Caco-2 (cell line): ENCODE data around the gene OXT. TPM values are rescaled to one million over a fixed set of nuclear protein-coding genes. Genes with fewer than 3 reads are reported as not detected.

ENCODE experiments used
- BruUV-seq: library from RNA; stranded (reverse); fragments of 400-500 nt; replicated peaks from 2 replicates; lab custom pipeline; 2021; lab: Mats Ljungman, UMichigan
- CTCF ChIA-PET: fragments of 300-600 bp; sonication (Branson Sonifier 250); formaldehyde crosslinking; loops from one replicate; lab custom pipeline; 2022; ENCODE audit warnings: antibody characterized with exemption; lab: Charles Lee
- POLR2A ChIA-PET: fragments of 300-600 bp; sonication (Branson Sonifier 250); formaldehyde crosslinking; loops from one replicate; lab custom pipeline; 2022; ENCODE audit warnings: antibody characterized with exemption; lab: Charles Lee
- DNase-seq, 2 experiments: peaks; one replicate each; pipeline versions ENCODE4 v3.0.0 to v3.0.0-alpha.2; 2020 to 2022
- H3K27me3 ChIP-seq: replicated peaks from 2 replicates; pipeline ENCODE4 v1.6.0; 2011; ENCODE audit warnings: low read length; ENCODE audit not compliant: control insufficient read depth, insufficient read depth
- H3K36me3 ChIP-seq: 2 replicates; pipeline ENCODE4 v1.5.1; 2011; ENCODE audit warnings: low read length; ENCODE audit not compliant: control insufficient read depth, insufficient read depth
- H3K4me1 ChIP-seq: fragments of 250-450 bp; sonication (Bioruptor Pico); 2 replicates; pipeline ENCODE4 v1.5.1; 2020; ENCODE audit warnings: mild to moderate bottlenecking
- H3K4me3 ChIP-seq: 2 replicates; pipeline ENCODE4 v1.5.1; 2011; ENCODE audit warnings: low read depth, mild to moderate bottlenecking, control low read depth, low read length
- H3K9me3 ChIP-seq: fragments of 250-450 bp; sonication (Bioruptor Pico); 2 replicates; pipeline ENCODE4 v1.5.1; 2020; ENCODE audit warnings: mild to moderate bottlenecking, moderate library complexity
- H3K27ac Mint-ChIP-seq: one replicate; pipeline ENCODE4 v1.8.0; 2022; ENCODE audit warnings: mixed read lengths; ENCODE audit not compliant: unreplicated experiment
- H3K27me3 Mint-ChIP-seq: one replicate; pipeline ENCODE4 v1.8.0; 2022; ENCODE audit warnings: mixed read lengths; ENCODE audit not compliant: insufficient read depth, unreplicated experiment
- H3K36me3 Mint-ChIP-seq: one replicate; pipeline ENCODE4 v1.8.0; 2022; ENCODE audit warnings: mild to moderate bottlenecking, mixed read lengths; ENCODE audit not compliant: insufficient read depth, unreplicated experiment
- H3K4me1 Mint-ChIP-seq: one replicate; pipeline ENCODE4 v1.8.0; 2022; ENCODE audit warnings: low read depth, mixed read lengths; ENCODE audit not compliant: unreplicated experiment
- H3K4me3 Mint-ChIP-seq: one replicate; pipeline ENCODE4 v1.8.0; 2022; ENCODE audit warnings: mild to moderate bottlenecking, moderate library complexity, mixed read lengths; ENCODE audit not compliant: unreplicated experiment
- H3K9me3 Mint-ChIP-seq: one replicate; pipeline ENCODE4 v1.8.0; 2022; ENCODE audit warnings: mixed read lengths; ENCODE audit not compliant: unreplicated experiment
- intact Hi-C: fragments of 100-400 bp; cut with micrococcal nuclease; formaldehyde crosslinking; loops from one replicate; pipeline ENCODE4 v1.10.0; 2022; ENCODE audit not compliant: unreplicated experiment
- total RNA-seq: library from RNA; stranded (reverse); gene quantifications from 2 replicates; pipeline ENCODE4 v1.2.3, GENCODE V29; 2022
- TF ChIP-seq, protein P1 (sequence below), 2 experiments: fragments of 200-600 bp in 1 of 2; IDR thresholded peaks; 1 replicate in 1 of 2; 2 replicates in 1 of 2; pipeline versions ENCODE4 v1.5.1 to v1.8.0; 2011 to 2022; ENCODE audit warnings: antibody characterized with exemption in 1 of 2, control low read depth in 1 of 2, inconsistent platforms in 1 of 2, low read depth in 1 of 2, low read length in 1 of 2, mild to moderate bottlenecking in 1 of 2, moderate library complexity in 1 of 2; ENCODE audit not compliant: insufficient read depth in 1 of 2, severe bottlenecking in 1 of 2, unreplicated experiment in 1 of 2

OXT gene
- total RNA-seq, 1 experiment from 2014 or later, result 2.7 TPM

DNA sequence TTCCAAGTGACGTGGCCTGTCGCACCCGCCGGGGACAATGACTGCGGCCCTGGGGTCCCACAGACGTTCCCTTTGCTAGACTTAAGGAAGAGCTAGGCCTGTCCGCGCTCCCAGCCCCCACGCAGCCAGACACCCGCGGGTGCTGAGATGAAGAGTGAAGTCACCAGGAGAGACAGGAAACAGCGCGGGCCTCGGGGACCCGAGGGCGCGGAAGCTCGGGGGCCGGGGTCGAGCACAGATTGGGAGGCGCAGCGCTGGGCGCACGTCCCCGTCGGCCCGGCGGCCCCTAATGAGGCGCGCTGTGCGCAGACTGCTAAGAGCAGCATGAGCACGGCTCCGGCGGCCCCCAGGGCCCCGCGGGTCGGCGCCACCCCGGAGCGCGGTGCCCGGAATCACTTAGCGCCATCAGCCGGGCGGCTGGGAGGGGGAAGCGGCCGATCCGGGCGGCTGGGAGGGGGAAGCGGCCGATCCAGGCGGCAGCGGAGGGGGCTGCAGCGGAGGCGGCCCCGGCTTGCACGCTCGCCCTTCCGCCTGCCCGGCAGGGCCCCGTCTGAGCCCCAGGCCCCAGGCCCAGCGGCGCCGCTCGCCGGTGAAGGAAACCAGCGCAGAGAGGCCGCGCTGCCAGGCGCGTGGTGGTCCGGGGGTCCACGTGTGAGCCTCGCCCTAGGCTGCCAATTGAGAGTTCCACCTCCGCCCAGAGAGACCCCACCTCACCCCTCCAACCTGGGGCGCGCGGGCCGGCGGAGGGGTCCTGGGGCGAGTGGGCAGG, 21.4 kb downstream of the OXT start:
- no peaks in the 10 kb centered on the region for H3K4me1 Mint-ChIP-seq
- no peaks in the 10 kb centered on the region for H3K27me3 ChIP-seq
- H3K27me3 Mint-ChIP-seq, result no peaks in the 10 kb centered on the region
- TF ChIP-seq, protein P1, sequence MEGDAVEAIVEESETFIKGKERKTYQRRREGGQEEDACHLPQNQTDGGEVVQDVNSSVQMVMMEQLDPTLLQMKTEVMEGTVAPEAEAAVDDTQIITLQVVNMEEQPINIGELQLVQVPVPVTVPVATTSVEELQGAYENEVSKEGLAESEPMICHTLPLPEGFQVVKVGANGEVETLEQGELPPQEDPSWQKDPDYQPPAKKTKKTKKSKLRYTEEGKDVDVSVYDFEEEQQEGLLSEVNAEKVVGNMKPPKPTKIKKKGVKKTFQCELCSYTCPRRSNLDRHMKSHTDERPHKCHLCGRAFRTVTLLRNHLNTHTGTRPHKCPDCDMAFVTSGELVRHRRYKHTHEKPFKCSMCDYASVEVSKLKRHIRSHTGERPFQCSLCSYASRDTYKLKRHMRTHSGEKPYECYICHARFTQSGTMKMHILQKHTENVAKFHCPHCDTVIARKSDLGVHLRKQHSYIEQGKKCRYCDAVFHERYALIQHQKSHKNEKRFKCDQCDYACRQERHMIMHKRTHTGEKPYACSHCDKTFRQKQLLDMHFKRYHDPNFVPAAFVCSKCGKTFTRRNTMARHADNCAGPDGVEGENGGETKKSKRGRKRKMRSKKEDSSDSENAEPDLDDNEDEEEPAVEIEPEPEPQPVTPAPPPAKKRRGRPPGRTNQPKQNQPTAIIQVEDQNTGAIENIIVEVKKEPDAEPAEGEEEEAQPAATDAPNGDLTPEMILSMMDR (IDR thresholded peaks at IDR 0.05; ENCODE audit: insufficient read depth in 1 of 2, low read depth in 1 of 2, low read length in 1 of 2, severe bottlenecking in 1 of 2, unreplicated experiment in 1 of 2), result no peak
- H3K4me3 Mint-ChIP-seq, result no peak overlapping the region
- no peaks in the 10 kb centered on the region for H3K9me3 Mint-ChIP-seq
- no peaks in the 10 kb centered on the region for H3K36me3 Mint-ChIP-seq
- no peak overlapping the region for H3K27ac Mint-ChIP-seq
- no peak overlapping the region for H3K4me3 ChIP-seq
- no peaks in the 10 kb centered on the region for H3K9me3 ChIP-seq
- CTCF ChIA-PET, result interaction anchor here (0.5 kb wide), 1 partner anchor 412 kb away, joined by 3 read pairs; no protein-coding TSS in a partner anchor
- no peak for DNase-seq
- POLR2A ChIA-PET, result no interaction called here
- intact Hi-C loops, result no loop called here
- no TSS peak for BruUV-seq
- H3K36me3 ChIP-seq, result no peaks in the 10 kb centered on the region
- H3K4me1 ChIP-seq, result no peaks in the 10 kb centered on the region

DNA sequence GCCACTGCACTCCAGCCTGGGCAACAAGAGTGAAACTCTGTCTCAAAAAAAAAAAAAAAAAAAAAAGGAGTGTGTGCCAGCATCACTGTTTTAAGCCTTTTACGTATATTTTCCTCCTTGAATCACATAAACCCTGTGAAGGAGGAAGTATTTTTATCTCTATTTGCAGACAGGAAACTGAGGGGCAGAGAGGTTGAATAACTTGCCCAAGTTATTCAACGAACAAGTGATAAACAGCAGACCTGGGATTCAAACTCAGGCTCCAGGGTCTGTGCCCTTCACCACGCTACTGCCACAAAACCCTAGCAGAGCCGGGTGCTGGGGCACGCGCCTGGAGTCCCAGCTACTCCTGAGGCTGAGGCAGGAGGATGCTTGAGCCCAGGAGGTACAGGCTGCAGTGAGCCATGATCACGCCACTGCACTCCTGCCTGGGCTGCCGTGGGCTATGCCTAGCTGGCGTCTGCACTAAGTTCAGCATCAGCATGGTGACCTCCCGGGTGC, 22.5 kb downstream of the OXT start:
- H3K36me3 Mint-ChIP-seq, result no peaks in the 10 kb centered on the region
- no peaks in the 10 kb centered on the region for H3K4me1 ChIP-seq
- no peaks in the 10 kb centered on the region for H3K9me3 Mint-ChIP-seq
- TF ChIP-seq, protein P1 (IDR thresholded peaks at IDR 0.05; ENCODE audit: insufficient read depth in 1 of 2, low read depth in 1 of 2, low read length in 1 of 2, severe bottlenecking in 1 of 2, unreplicated experiment in 1 of 2), result no peak
- H3K4me3 Mint-ChIP-seq, result no peak overlapping the region
- POLR2A ChIA-PET, result no interaction called here
- H3K36me3 ChIP-seq, result no peaks in the 10 kb centered on the region
- H3K4me3 ChIP-seq, result no peak overlapping the region
- CTCF ChIA-PET, result no interaction called here
- H3K27me3 ChIP-seq, result no peaks in the 10 kb centered on the region
- intact Hi-C loops, result no loop called here
- no peaks in the 10 kb centered on the region for H3K27me3 Mint-ChIP-seq
- no peaks in the 10 kb centered on the region for H3K4me1 Mint-ChIP-seq
- no TSS peak for BruUV-seq
- no peaks in the 10 kb centered on the region for H3K9me3 ChIP-seq
- no peak for DNase-seq
- no peak overlapping the region for H3K27ac Mint-ChIP-seq

DNA sequence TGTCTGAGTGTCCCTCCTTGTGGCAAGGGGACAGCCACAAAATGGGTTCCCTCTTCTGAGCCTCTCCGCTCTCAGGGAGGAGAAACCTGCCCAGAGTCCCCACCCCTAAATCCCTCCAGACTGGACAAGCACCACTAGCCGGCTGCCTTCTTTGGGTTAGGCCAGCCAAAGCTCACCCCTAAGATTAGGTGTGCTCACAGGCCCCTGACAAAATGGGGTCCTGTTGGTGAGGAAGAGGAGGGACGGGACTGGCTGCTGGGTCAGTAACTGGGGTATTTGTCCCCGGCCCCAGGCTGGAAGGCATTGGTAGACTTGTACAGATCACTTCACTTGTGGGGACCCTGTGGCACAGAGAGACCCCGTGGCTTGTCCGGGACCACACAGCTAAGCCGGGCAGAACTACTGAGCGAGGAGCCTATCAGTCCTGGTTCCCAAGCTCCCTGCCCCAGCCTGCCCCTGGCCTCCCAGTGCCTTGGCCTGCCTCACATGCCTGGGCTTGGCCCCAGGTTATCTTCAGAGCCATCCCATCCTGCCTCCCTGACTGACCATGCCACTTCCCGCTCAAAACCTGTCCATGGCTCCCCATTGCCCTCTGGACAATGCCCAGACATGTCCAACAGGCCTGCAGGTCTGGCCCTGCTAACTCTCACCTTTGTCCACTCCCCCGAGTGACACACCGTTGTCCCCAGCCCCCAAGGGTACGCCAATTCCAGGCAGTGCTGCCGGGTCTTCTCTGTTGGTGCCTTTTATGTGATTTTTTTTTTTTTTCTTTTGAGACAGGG, 23.6 kb downstream of the OXT start:
- Histone ChIP-seq H3K36me3 (no peaks in the 10 kb centered on the region), H3K9me3 (no peaks in the 10 kb centered on the region), H3K4me3 (no peak overlapping the region), H3K27me3 (no peaks in the 10 kb centered on the region), H3K4me1 (no peaks in the 10 kb centered on the region)
- DNase-seq, result no peak
- CTCF ChIA-PET, result interaction anchor here (1.2 kb wide), 1 partner anchor 222 kb away, joined by 3 read pairs; no protein-coding TSS in a partner anchor
- Mint-ChIP-seq H3K4me3 (no peak overlapping the region), H3K27me3 (no peaks in the 10 kb centered on the region), H3K36me3 (no peaks in the 10 kb centered on the region), H3K27ac (no peak overlapping the region), H3K4me1 (no peaks in the 10 kb centered on the region), H3K9me3 (no peaks in the 10 kb centered on the region)
- intact Hi-C loops, result no loop called here
- BruUV-seq, result no TSS peak
- POLR2A ChIA-PET, result no interaction called here
- TF ChIP-seq, protein P1 (IDR thresholded peaks at IDR 0.05; ENCODE audit: insufficient read depth in 1 of 2, low read depth in 1 of 2, low read length in 1 of 2, severe bottlenecking in 1 of 2, unreplicated experiment in 1 of 2), result no peak
